Measurements from ENCODE around the gene CDK9.
"Not testable (repeated sequence)": the region's sequence is repeated elsewhere in the genome, so short reads cannot be mapped to it uniquely, and the experiment has no call there.

The CDK9 gene

GRCh38 chr9:127828262-127829031, 42.6 kb downstream of the CDK9 start:
- no peak for DNase-seq

GRCh38 chr9:127829205-127829906, 43.5 kb downstream of the CDK9 start:
- DNase-seq: no peak

- DNase-seq: no peak
These were observed 46.4 kb downstream of the CDK9 start for GRCh38 chr9:127832248-127832647.

GRCh38 chr9:127833555-127833954, 47.7 kb downstream of the CDK9 start:
- no peak for DNase-seq

- peak; percentile 24 for DNase-seq
These were observed 50.2 kb downstream of the CDK9 start for GRCh38 chr9:127835991-127836516.

GRCh38 chr9:127836561-127836960, 50.7 kb downstream of the CDK9 start:
- DNase-seq: not testable (repeated sequence)

GRCh38 chr9:127837346-127837745, 51.5 kb downstream of the CDK9 start:
- DNase-seq: no peak

GRCh38 chr9:127838375-127839078, 52.7 kb downstream of the CDK9 start:
- DNase-seq: no peak
